Endothelial cell (in vitro differentiated cells): Measurements from ENCODE around the gene KSR2. TPM values are rescaled to one million over a fixed set of nuclear protein-coding genes. Genes with fewer than 3 reads are reported as not detected.

ENCODE experiments used
- DNase-seq: peaks from one replicate; pipeline ENCODE4 v3.0.0; 2021; ENCODE audit warnings: low spot score
- H3K27ac Mint-ChIP-seq: one replicate; pipeline ENCODE4 v1.8.0; 2021; ENCODE audit warnings: mixed read lengths, inconsistent platforms; ENCODE audit not compliant: unreplicated experiment
- H3K27me3 Mint-ChIP-seq: one replicate; pipeline ENCODE4 v1.8.0; 2021; ENCODE audit warnings: mild to moderate bottlenecking, moderate library complexity, mixed read lengths, inconsistent platforms; ENCODE audit not compliant: unreplicated experiment
- H3K36me3 Mint-ChIP-seq: one replicate; pipeline ENCODE4 v1.8.0; 2021; ENCODE audit warnings: mild to moderate bottlenecking, low read depth, mixed read lengths, inconsistent platforms; ENCODE audit not compliant: unreplicated experiment
- H3K4me1 Mint-ChIP-seq: one replicate; pipeline ENCODE4 v1.8.0; 2021; ENCODE audit warnings: mild to moderate bottlenecking, mixed read lengths, inconsistent platforms; ENCODE audit not compliant: unreplicated experiment
- H3K4me3 Mint-ChIP-seq: one replicate; pipeline ENCODE4 v1.8.0; 2021; ENCODE audit warnings: mild to moderate bottlenecking, mixed read lengths, inconsistent platforms; ENCODE audit not compliant: unreplicated experiment
- H3K9me3 Mint-ChIP-seq: one replicate; pipeline ENCODE4 v1.8.0; 2021; ENCODE audit warnings: mixed read lengths, inconsistent platforms; ENCODE audit not compliant: unreplicated experiment
- total RNA-seq: library from RNA; stranded (reverse); fragmentation: NEBNext Ultra II Directional; extraction: Animal tissue kit (Norgen Biotek cat#: 25700); gene quantifications from one replicate; pipeline ENCODE4 v1.2.1, GENCODE V29; 2021; ENCODE audit not compliant: unreplicated experiment
- TF ChIP-seq, protein P1 (sequence below): fragments of 200-600 bp; sonication (generic); IDR thresholded peaks from one replicate; pipeline ENCODE4 v1.5.0; 2021; ENCODE audit warnings: antibody characterized with exemption; ENCODE audit not compliant: unreplicated experiment

The KSR2 gene
- total RNA-seq, 1 donor from 2014 or later: 0.05 TPM

DNA sequence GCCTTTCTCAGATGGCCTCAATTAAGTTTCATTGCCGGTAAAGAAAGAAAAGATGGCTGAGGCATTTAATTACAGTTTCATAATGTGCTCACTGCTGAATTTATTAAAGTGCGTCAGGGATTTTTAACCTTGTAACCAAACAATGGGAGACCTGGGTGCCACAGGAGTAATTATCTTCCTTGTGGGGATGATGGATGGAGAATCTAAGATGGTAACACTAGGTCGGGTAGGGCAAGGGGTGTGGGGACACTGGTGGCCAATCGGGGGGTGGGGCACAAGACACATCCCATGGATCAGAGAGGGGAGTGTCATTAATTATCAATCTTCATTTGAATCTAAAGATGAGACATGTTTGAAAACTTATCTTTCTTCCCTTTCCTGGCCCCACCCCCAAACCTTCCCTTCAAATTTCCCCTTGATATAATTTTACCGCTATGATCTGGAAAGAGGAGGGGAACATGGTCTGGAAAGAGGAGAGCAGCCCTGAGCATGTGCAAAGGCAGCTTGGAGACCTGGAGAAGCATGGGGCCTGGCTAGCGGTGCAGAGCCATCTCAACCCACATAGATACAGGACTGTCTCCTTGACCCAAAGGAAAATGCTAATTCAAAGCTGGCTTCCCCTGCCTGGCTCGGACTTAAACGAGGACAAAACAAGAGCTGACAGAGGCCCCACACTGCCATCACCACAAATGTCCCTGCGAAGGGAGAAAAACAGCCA lies 376.0 kb downstream of the KSR2 start:
- no peak overlapping the region for H3K27ac Mint-ChIP-seq
- no peak for DNase-seq
- TF ChIP-seq, protein P1, sequence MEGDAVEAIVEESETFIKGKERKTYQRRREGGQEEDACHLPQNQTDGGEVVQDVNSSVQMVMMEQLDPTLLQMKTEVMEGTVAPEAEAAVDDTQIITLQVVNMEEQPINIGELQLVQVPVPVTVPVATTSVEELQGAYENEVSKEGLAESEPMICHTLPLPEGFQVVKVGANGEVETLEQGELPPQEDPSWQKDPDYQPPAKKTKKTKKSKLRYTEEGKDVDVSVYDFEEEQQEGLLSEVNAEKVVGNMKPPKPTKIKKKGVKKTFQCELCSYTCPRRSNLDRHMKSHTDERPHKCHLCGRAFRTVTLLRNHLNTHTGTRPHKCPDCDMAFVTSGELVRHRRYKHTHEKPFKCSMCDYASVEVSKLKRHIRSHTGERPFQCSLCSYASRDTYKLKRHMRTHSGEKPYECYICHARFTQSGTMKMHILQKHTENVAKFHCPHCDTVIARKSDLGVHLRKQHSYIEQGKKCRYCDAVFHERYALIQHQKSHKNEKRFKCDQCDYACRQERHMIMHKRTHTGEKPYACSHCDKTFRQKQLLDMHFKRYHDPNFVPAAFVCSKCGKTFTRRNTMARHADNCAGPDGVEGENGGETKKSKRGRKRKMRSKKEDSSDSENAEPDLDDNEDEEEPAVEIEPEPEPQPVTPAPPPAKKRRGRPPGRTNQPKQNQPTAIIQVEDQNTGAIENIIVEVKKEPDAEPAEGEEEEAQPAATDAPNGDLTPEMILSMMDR: no peak
- no peak overlapping the region for H3K4me3 Mint-ChIP-seq
- no peaks in the 10 kb centered on the region for H3K36me3 Mint-ChIP-seq
- no peaks in the 10 kb centered on the region for H3K9me3 Mint-ChIP-seq
- H3K4me1 Mint-ChIP-seq: no peaks in the 10 kb centered on the region
- H3K27me3 Mint-ChIP-seq: peaks cover 5% of the 10 kb centered on the region

DNA sequence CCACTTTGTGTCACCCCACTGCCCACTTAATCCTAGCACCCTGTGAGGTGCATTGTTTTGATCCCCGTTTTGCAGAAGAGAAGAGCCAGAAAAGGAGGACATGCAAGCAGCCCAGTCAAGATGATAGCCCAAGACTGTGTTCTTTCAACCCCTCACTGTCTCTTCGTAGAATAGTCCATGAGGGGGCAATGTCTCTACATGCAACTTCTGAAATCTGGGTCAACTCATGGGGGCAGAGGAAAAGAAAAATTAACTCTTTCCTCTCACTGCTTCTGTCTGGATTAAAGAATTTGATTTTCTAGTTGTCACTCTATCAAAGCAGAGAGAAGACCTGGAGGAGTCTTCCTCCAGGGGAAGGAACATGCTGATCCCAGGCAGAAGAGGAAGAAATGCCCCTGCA lies 377.8 kb downstream of the KSR2 start:
- H3K36me3 Mint-ChIP-seq: no peaks in the 10 kb centered on the region
- H3K27ac Mint-ChIP-seq: no peak overlapping the region
- H3K9me3 Mint-ChIP-seq: no peaks in the 10 kb centered on the region
- H3K27me3 Mint-ChIP-seq: peaks cover 6% of the 10 kb centered on the region
- DNase-seq: no peak
- no peaks in the 10 kb centered on the region for H3K4me1 Mint-ChIP-seq
- no peak overlapping the region for H3K4me3 Mint-ChIP-seq
- TF ChIP-seq, protein P1: no peak

DNA sequence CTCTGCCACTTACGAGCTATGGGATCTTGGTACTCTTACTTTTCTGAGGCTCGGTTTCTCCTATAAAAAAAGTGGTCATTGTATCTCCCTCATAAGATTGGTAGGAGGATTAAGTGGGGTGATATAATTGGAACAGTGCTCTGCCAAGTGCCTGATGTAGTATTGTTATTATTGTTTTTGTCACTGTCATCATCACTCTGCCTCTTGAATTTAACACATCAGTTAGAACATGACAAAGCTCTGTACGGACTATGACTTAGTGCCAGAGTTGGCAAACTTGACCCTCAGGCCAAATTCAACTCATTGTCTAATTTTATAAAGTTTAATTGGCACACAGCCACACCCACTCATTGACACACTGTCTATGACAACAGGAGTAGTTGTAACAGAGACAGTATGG lies 378.4 kb downstream of the KSR2 start:
- TF ChIP-seq, protein P1: no peak
- H3K27ac Mint-ChIP-seq: no peak overlapping the region
- H3K27me3 Mint-ChIP-seq: peaks cover 6% of the 10 kb centered on the region
- no peak for DNase-seq
- no peak overlapping the region for H3K4me3 Mint-ChIP-seq
- no peaks in the 10 kb centered on the region for H3K4me1 Mint-ChIP-seq
- H3K36me3 Mint-ChIP-seq: no peaks in the 10 kb centered on the region
- H3K9me3 Mint-ChIP-seq: no peaks in the 10 kb centered on the region

DNA sequence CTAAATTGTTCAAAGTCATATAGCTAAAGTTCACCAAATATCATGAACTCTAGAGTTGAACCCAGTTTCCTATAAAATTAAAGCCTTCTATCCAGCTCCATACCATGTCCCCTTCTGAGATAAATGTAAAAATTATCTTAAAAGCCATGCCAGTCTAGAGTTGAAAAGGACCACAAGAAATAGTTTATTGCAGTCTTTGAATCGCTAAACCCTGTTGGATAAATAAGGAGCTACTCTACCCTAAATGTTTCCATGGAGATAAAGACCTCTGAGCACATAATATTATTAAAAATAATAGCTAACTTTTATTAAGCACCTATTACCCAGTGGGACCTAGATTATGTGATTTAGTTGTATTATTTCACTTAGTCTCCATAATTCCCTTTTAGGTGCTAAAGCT lies 379.8 kb downstream of the KSR2 start:
- Mint-ChIP-seq H3K36me3 (no peaks in the 10 kb centered on the region), H3K9me3 (no peaks in the 10 kb centered on the region), H3K4me1 (no peaks in the 10 kb centered on the region), H3K27me3 (peaks cover 4% of the 10 kb centered on the region), H3K27ac (no peak overlapping the region), H3K4me3 (no peak overlapping the region)
- no peak for DNase-seq
- TF ChIP-seq, protein P1: no peak

DNA sequence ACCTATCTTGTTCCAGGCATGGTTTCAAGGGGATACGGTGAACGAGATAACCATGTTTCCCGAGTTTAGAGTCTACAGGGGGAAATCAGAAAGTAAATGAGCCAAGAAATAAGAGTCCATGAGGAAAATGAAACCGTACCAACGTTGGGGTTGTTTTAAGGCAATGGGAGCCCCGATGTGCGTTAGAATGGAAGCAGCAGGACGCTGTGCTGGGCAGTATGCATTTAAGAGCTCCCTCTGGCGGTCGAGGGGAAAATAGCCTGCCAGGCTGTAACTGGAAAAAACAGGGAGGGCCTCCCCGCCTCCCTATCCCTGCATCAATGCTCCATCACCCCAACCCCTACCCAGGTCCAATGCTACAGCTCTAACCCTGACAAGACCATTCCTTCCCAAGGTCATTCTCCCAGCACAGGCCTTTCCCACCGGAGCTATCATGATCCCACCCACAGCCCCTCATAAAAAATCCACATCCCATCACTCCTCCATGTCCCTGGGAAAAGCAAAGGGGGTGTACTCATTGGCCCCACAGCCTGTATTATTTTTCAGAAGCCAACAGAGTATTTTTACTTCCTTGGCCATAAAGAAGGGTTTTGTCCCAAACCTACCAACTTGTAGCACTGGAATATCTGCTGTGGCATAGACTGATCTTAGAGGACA lies 381.0 kb downstream of the KSR2 start:
- peak; percentile 73 for DNase-seq
- Mint-ChIP-seq H3K27ac (no peak overlapping the region), H3K27me3 (peaks cover 3% of the 10 kb centered on the region), H3K9me3 (no peaks in the 10 kb centered on the region), H3K4me1 (no peaks in the 10 kb centered on the region), H3K36me3 (no peaks in the 10 kb centered on the region), H3K4me3 (no peak overlapping the region)
- TF ChIP-seq, protein P1: peak; percentile 75
